GM18505 (cell line): ENCODE results near the gene PAPSS1.
"Not testable (repeated sequence)": the region's sequence is repeated elsewhere in the genome, so short reads cannot be mapped to it uniquely, and the experiment has no call there.

ENCODE experiments used
- ATAC-seq: cut with Tn5 transposase; IDR thresholded peaks from one replicate; pipeline ENCODE4 v1.9.1; 2021; ENCODE audit not compliant: unreplicated experiment
- POLR2A ChIP-seq: IDR thresholded peaks from 4 replicates; pipeline ENCODE4 v1.6.1; 2011; ENCODE audit warnings: borderline replicate concordance; ENCODE audit not compliant: insufficient read depth, insufficient read length; ENCODE audit errors: extremely low read depth

Gene PAPSS1

DNA sequence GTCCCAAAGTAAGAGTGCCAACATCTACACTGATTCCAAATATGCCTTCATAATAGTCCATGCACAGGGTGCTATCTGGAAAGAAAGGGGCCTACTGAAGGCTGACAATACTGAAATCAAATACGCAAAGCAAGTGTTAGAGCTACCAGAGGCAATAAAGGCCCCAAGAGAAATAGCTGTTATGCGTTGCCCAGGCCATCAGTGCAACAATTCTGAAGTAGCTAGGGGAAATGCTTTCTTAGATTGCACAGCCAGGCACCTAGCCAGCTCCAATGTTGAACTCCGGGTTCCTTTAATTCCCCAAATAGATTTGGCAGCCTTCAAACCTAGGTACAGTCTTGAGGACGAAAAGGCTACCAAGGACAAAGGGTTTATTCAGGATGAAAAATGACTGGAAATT, 17.4 kb upstream of the PAPSS1 start:
- TF ChIP-seq POLR2A = no peak
- no peak for ATAC-seq

DNA sequence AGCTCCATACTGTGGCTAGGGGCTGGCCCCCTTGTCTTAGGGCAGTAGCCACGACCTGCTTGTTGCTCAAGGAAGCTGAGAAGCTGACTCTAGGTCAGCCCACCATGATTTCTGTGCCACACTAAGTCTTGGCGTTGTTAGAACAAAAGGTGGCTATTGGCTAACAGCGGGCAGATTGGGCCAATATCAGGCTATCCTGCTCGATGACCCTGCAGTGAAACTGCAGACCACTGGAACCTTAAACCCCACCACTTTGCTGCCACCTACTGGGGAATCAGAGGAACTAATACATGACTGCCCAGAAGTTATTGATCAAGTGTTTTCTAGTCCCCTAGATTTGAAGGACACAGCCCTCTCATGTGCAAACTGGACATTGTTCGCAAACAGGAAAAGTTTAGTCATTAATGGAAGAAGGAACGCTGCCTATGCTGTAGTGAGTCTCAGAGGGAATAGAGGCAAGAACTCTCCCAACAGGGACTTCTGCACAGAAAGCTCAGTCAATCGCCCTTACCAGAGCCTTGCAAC, 17.0 kb upstream of the PAPSS1 start:
- no peak for TF ChIP-seq POLR2A
- peak; percentile 70 for ATAC-seq

- no peak for ATAC-seq
- TF ChIP-seq POLR2A = no peak
Measured at GRCh38 chr4:107736037-107736436, 16.0 kb upstream of the PAPSS1 start.

DNA sequence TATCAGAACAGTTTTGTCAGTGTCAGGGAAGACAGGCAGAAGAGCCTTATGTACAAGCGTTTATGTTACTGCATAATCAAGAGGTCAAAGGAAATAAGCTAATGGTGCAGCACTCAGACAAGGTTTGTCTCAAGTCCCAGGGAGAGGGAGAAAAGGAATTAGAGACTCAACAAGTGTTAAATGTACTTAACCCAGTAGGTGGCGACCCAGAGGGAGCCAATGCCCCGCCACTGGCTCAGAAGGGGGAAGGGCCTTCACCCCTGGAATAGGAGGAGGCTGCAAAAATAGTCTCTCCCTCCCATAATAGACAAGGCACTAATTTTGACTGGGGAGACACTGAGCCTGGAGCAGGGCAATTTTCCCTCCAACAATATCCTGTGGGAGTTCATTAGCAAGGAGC, 14.1 kb upstream of the PAPSS1 start:
- no peak for ATAC-seq
- no peak for TF ChIP-seq POLR2A

DNA sequence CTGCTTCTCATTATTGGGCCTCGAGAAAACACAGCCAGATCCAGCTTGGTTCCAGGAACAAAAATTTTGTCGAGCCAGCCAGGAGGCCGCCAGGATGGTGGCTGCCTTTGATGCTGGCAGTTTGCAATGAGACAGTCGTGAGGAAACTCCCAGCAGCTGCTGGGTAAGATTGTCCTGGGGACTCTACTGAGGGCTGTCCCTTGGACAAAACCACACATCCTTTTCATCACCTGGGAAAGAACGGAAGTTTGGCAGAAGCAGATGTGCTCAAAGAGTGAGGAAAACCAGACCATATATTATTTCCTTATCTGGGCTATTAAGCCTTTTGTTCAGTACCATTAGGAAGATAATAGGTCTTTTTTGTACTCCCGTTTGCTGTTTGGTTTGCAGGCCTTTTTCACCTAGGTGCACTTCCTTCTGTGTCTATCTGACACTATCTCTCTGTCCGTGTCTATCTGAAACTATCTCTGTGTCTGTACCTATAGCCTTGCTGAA, 13.4 kb upstream of the PAPSS1 start:
- no peak for ATAC-seq

GRCh38 chr4:107729050-107729449, 9.0 kb upstream of the PAPSS1 start:
- ATAC-seq = not testable (repeated sequence)

More for the DNA sequence above, 13.4 kb upstream of the PAPSS1 start:
- TF ChIP-seq POLR2A = no peak

- not testable (repeated sequence) for ATAC-seq
Measured at GRCh38 chr4:107726131-107726925, 6.3 kb upstream of the PAPSS1 start.

- TF ChIP-seq POLR2A = no peak
- ATAC-seq = no peak
Measured at GRCh38 chr4:107725281-107725859, 5.3 kb upstream of the PAPSS1 start.

GRCh38 chr4:107723331-107723730, 3.3 kb upstream of the PAPSS1 start:
- not testable (repeated sequence) for ATAC-seq

DNA sequence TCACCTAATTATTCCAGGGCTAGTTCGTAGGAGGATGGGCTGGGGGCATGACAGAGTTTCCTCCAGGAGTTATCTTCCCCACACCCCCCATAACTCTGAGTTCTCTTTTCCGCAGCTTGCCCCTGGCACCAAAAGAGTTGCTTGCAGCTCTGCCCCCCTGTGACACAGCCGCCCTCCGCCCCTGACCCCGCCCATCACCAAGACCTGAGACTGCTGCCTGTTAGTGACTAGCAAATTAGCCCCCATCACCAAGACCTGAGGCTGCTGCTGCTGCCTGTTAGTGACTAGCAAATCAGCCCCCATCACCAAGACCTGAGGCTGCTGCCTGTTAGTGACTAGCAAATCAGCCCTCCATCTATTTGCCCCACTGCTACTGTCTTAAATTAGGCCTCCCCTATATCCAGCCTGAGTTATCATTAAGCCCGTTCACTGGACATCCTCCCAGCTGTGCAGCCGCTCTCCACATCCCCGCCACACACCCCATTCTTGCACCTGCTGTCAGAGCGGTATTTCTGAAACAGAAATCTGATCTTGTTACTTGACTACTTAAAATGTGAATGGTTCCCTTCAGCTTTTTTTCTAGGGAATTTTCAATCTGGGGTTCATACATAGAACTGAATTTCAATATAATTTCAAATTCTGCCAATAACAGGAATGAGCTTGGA, 1.5 kb upstream of the PAPSS1 start:
- TF ChIP-seq POLR2A = no peak
- ATAC-seq = no peak

GRCh38 chr4:107719207-107719921, 670 bp downstream of the PAPSS1 start:
- no peak for TF ChIP-seq POLR2A
- ATAC-seq = peak; percentile 9

- peak; percentile 12 for ATAC-seq
- no peak for TF ChIP-seq POLR2A
Measured at GRCh38 chr4:107718351-107718965, 1.6 kb downstream of the PAPSS1 start.

DNA sequence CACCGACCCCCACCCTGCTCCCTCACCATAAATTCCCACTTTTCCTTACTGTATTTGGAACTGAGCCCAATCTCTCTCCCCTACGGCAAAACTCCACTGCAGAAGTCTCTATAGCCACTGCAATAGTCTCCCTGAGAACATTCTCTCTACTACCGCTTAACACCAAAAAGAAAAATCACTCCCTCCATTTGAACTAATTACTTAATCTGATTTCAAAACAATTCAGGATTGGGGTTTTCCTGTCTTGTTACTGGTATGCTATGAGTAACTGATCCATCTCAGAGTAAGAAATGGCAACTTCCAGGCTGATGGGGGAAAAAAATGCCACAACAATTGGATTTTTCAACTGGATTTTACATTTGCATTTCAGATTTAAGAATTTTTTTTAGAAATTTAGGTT, 5.8 kb downstream of the PAPSS1 start:
- no peak for TF ChIP-seq POLR2A
- ATAC-seq = no peak

DNA sequence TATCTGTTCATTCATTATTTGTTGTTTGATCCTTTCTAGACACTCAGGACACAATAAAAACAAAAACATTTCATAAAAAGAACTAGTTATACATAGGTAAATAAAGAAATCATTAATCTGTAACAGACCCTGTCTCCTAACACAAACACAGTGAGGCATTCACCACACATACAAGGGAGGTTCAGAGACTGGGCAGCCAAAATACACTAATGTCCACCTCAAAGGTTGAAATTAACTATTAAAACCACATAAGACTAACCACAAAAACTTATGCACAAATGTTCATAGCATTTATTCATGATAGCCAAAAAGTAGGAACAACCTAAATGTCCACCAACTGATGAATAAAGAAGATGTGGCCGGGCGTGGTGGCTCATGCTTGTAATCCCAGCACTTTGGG, 7.8 kb downstream of the PAPSS1 start:
- no peak for ATAC-seq
- no peak for TF ChIP-seq POLR2A
